GDM1 (cell line): ENCODE data around the gene DAZAP1.
"Not testable (repeated sequence)": the region's sequence is repeated elsewhere in the genome, so short reads cannot be mapped to it uniquely, and the experiment has no call there.

Experiments
- DNase-seq: peaks from one replicate; lab custom pipeline; 2025; lab: John Stamatoyannopoulos, UW

Gene DAZAP1

GRCh38 chr19:1411255-1412191, 4.1 kb downstream of the DAZAP1 start:
- no peak for DNase-seq

- no peak for DNase-seq
Observed at GRCh38 chr19:1412323-1412923, 5.0 kb downstream of the DAZAP1 start.

- DNase-seq = no peak
Observed at GRCh38 chr19:1412995-1413800, 5.8 kb downstream of the DAZAP1 start.

GRCh38 chr19:1416014-1416841, 8.8 kb downstream of the DAZAP1 start:
- no peak for DNase-seq

- DNase-seq = no peak
Observed at GRCh38 chr19:1417145-1417544, 9.8 kb downstream of the DAZAP1 start.

GRCh38 chr19:1417681-1418495, 10.5 kb downstream of the DAZAP1 start:
- no peak for DNase-seq

GRCh38 chr19:1418496-1418775, 11.1 kb downstream of the DAZAP1 start:
- DNase-seq = no peak

GRCh38 chr19:1418951-1419738, 11.8 kb downstream of the DAZAP1 start:
- no peak for DNase-seq

GRCh38 chr19:1420085-1420484, 12.7 kb downstream of the DAZAP1 start:
- not testable (repeated sequence) for DNase-seq

GRCh38 chr19:1420590-1420989, 13.2 kb downstream of the DAZAP1 start:
- no peak for DNase-seq

GRCh38 chr19:1421218-1421957, 14.0 kb downstream of the DAZAP1 start:
- no peak for DNase-seq

- no peak for DNase-seq
Observed at GRCh38 chr19:1421958-1422305, 14.5 kb downstream of the DAZAP1 start.

- no peak for DNase-seq
Observed at GRCh38 chr19:1422360-1422759, 15.0 kb downstream of the DAZAP1 start.

GRCh38 chr19:1422943-1423342, 15.6 kb downstream of the DAZAP1 start:
- no peak for DNase-seq

- no peak for DNase-seq
Observed at GRCh38 chr19:1423436-1424191, 16.2 kb downstream of the DAZAP1 start.

- no peak for DNase-seq
Observed at GRCh38 chr19:1424192-1424955, 17.0 kb downstream of the DAZAP1 start.

- no peak for DNase-seq
Observed at GRCh38 chr19:1425102-1425837, 17.9 kb downstream of the DAZAP1 start.
